ENCODE measurements around the gene PTK7.

DNA sequence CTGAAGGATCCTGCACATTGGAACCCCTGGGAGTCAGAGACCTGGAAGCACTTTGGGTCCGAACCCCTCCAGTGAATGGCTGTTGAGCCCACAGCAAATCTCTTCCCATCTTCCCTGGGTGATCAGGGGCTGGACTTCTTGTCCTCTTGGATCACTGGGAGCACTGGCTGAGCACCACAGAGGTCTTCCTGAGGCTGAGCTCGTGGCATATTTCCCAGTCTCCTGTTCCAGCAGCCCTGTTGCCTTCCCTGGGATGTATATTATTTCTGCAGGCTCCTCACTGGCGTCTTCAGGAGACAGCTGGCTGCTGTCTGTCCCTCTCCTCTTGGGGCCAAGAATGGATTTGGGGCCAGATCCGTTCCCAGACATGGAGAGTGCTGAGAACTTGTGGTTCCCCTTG lies 43.4 kb downstream of the PTK7 start:
- TF ChIP-seq, protein P1, sequence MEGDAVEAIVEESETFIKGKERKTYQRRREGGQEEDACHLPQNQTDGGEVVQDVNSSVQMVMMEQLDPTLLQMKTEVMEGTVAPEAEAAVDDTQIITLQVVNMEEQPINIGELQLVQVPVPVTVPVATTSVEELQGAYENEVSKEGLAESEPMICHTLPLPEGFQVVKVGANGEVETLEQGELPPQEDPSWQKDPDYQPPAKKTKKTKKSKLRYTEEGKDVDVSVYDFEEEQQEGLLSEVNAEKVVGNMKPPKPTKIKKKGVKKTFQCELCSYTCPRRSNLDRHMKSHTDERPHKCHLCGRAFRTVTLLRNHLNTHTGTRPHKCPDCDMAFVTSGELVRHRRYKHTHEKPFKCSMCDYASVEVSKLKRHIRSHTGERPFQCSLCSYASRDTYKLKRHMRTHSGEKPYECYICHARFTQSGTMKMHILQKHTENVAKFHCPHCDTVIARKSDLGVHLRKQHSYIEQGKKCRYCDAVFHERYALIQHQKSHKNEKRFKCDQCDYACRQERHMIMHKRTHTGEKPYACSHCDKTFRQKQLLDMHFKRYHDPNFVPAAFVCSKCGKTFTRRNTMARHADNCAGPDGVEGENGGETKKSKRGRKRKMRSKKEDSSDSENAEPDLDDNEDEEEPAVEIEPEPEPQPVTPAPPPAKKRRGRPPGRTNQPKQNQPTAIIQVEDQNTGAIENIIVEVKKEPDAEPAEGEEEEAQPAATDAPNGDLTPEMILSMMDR (IDR thresholded peaks at IDR 0.05; ENCODE audit: borderline replicate concordance, extremely low read depth, low read length, poor library complexity, severe bottlenecking), result no peak
- no peak for TF ChIP-seq EZH2 (IDR thresholded peaks at IDR 0.05; ENCODE audit: borderline replicate concordance, low read depth, low read length, severe bottlenecking)

Data from DND-41 (cell line).